ENCODE results near the gene MRPL2.

GRCh38 chr6:43061861-43062260 lies 2.6 kb upstream of the MRPL2 start:
- TF ChIP-seq CTCF (IDR thresholded peaks at IDR 0.05) (no peak), EZH2 (IDR thresholded peaks at IDR 0.05; ENCODE audit: borderline replicate concordance, insufficient read depth, low read depth, low read length, poor library complexity, severe bottlenecking) (no peak)

Measured in B cell (primary cell).